GM23248 (cell line): Measurements from ENCODE around the gene PRDM16. TPM values are rescaled to one million over a fixed set of nuclear protein-coding genes. Genes with fewer than 3 reads are reported as not detected.

Source experiments
- DNase-seq: peaks from one replicate; pipeline ENCODE4 v3.0.0-alpha.2; 2015
- H2AFZ ChIP-seq: fragments of 200-600 bp; sonication (generic); 2 replicates; pipeline ENCODE4 v1.6.1; 2016; ENCODE audit warnings: antibody characterized with exemption
- H3F3A ChIP-seq: fragments of 200-600 bp; sonication (generic); 2 replicates; pipeline ENCODE4 v1.6.1; 2016; ENCODE audit warnings: mild to moderate bottlenecking, antibody characterized with exemption, mixed run types; ENCODE audit not compliant: insufficient read depth
- H3K27ac ChIP-seq: fragments of 200-600 bp; sonication (generic); 2 replicates; pipeline ENCODE4 v1.5.1; 2016; ENCODE audit warnings: mild to moderate bottlenecking
- H3K27me3 ChIP-seq: fragments of 200-600 bp; sonication (generic); replicated peaks from 2 replicates; pipeline ENCODE4 v1.6.1; 2016; ENCODE audit warnings: mild to moderate bottlenecking; ENCODE audit not compliant: insufficient read depth
- H3K36me3 ChIP-seq: fragments of 200-600 bp; sonication (generic); 2 replicates; pipeline ENCODE4 v1.6.1; 2016; ENCODE audit warnings: low read depth, mild to moderate bottlenecking
- H3K4me1 ChIP-seq: fragments of 200-600 bp; sonication (generic); 2 replicates; pipeline ENCODE4 v1.6.1; 2016; ENCODE audit warnings: mild to moderate bottlenecking; ENCODE audit not compliant: insufficient read depth
- H3K4me2 ChIP-seq: fragments of 200-600 bp; sonication (generic); one replicate; pipeline ENCODE4 v1.6.1; 2016; ENCODE audit warnings: mild to moderate bottlenecking; ENCODE audit not compliant: unreplicated experiment
- H3K4me3 ChIP-seq: fragments of 200-600 bp; sonication (generic); 2 replicates; pipeline ENCODE4 v1.5.1; 2016; ENCODE audit warnings: mild to moderate bottlenecking
- H3K79me2 ChIP-seq: fragments of 200-600 bp; sonication (generic); 2 replicates; pipeline ENCODE4 v1.6.1; 2016; ENCODE audit warnings: mild to moderate bottlenecking; ENCODE audit not compliant: insufficient read depth
- H3K9ac ChIP-seq: fragments of 200-600 bp; sonication (generic); 2 replicates; pipeline ENCODE4 v1.6.1; 2016; ENCODE audit warnings: mild to moderate bottlenecking
- H3K9me2 ChIP-seq: fragments of 200-600 bp; sonication (generic); 2 replicates; pipeline ENCODE4 v1.6.1; 2016; ENCODE audit warnings: mixed run types, mild to moderate bottlenecking, moderate library complexity; ENCODE audit not compliant: insufficient read depth
- H3K9me3 ChIP-seq: fragments of 200-600 bp; sonication (generic); one replicate; pipeline ENCODE4 v1.6.1; 2017; ENCODE audit warnings: low read depth
- H4K20me1 ChIP-seq: fragments of 200-600 bp; sonication (generic); 2 replicates; pipeline ENCODE4 v1.6.0; 2016; ENCODE audit not compliant: insufficient read depth
- EZH2 ChIP-seq: fragments of 200-600 bp; sonication (generic); IDR thresholded peaks from 2 replicates; pipeline ENCODE4 v1.6.1; 2018; ENCODE audit warnings: antibody characterized with exemption, mild to moderate bottlenecking; ENCODE audit not compliant: insufficient read depth, poor library complexity, severe bottlenecking
- EZH2phosphoT487 ChIP-seq: fragments of 200-600 bp; sonication (generic); IDR thresholded peaks from 2 replicates; pipeline ENCODE4 v1.6.1; 2018; ENCODE audit warnings: antibody characterized with exemption, moderate library complexity, mild to moderate bottlenecking, low read depth; ENCODE audit not compliant: insufficient read depth
- WGBS, 2 experiments: methylation state at CpG; one replicate each; pipeline ENCODE4 v1.1.6; 2015 to 2017; ENCODE audit warnings: low lambda C conversion rate in 2 of 2, low coverage in 1 of 2; ENCODE audit errors: missing lambda C conversion rate in 2 of 2; 5-methylcytosine and 5-hydroxymethylcytosine counted together
- in situ Hi-C: fragments of 300-500 bp; cut with MboI; formaldehyde crosslinking; loops from 2 replicates; pipeline ENCODE4 v1.15.0; 2020
- polyA plus RNA-seq: library from polyadenylated mRNA; unstranded; fragments of >200 nt; fragmentation: Nextera tagmentation; extraction: Ambion mirVana; gene quantifications from 2 replicates; pipeline ENCODE4 v1.2.1, GENCODE V29; 2016
- total RNA-seq: library from RNA; depleted of rRNA; stranded (reverse); fragments of >200 nt; shearing (Covaris generic); gene quantifications from 2 replicates; pipeline ENCODE4 v1.2.3, GENCODE V29; 2014

PRDM16 gene
- total and polyA plus RNA-seq, 2 experiments from 2014 or later, result 0.18 TPM; not detected in 1

DNA sequence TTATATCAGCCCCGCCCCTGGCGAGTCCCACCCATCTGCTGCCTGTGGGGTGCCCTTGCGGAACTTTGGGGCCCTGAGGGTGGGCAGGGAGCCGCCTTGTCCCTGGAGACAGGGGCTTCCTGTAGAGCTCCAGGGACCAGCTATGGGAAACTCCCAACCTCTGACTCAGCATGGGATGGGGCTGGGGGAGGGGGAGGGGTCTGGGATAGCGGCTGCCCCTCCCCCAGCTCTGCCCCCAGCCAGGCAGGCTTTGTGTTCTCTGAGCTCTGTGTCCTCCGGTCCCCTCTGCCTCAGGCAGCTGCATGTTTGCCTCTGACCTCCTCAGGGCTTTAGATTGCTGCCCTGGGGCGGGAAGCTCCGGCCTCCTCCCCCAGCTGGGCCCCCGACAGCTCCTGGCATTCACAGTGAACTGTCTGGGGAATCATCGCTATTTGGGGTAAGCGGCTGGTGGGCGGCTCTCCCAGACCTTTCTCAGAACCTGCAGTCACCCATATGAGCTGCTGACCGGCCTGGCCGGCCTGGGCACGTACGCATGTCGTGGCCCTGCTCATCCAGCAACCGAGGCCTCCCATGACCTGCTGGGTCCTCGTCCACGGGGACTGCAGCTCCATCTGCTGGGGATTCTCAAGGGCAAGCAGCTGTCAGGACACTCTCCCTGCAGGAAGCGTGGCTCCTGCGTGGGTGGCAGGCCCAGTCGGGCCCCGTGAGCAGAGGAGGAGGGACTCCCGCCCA is 402.5 kb downstream of the PRDM16 start:
- DNase-seq, result peak; percentile 51
- no peaks in the 10 kb centered on the region for H3K9me3 ChIP-seq
- no peaks in the 10 kb centered on the region for H3K79me2 ChIP-seq
- 57 to 60% methylated on average over 21 to 24 of the region's 25 CpGs for WGBS, 2 experiments
- no peak overlapping the region for H2AFZ ChIP-seq
- no peaks in the 10 kb centered on the region for H4K20me1 ChIP-seq
- peaks cover 9% of the 10 kb centered on the region for H3K4me1 ChIP-seq
- H3K9me2 ChIP-seq, result no peaks in the 10 kb centered on the region
- no peak overlapping the region for H3K4me2 ChIP-seq
- in situ Hi-C loops, result no loop called here
- H3K4me3 ChIP-seq, result no peak overlapping the region
- no peak overlapping the region for H3K9ac ChIP-seq
- no peaks in the 10 kb centered on the region for H3K27me3 ChIP-seq
- H3K36me3 ChIP-seq, result no peaks in the 10 kb centered on the region
- no peak for TF ChIP-seq EZH2phosphoT487
- no peak for TF ChIP-seq EZH2
- no peak overlapping the region for H3K27ac ChIP-seq
- H3F3A ChIP-seq, result no peaks in the 10 kb centered on the region; the same call in 1 of the 2 replicates

DNA sequence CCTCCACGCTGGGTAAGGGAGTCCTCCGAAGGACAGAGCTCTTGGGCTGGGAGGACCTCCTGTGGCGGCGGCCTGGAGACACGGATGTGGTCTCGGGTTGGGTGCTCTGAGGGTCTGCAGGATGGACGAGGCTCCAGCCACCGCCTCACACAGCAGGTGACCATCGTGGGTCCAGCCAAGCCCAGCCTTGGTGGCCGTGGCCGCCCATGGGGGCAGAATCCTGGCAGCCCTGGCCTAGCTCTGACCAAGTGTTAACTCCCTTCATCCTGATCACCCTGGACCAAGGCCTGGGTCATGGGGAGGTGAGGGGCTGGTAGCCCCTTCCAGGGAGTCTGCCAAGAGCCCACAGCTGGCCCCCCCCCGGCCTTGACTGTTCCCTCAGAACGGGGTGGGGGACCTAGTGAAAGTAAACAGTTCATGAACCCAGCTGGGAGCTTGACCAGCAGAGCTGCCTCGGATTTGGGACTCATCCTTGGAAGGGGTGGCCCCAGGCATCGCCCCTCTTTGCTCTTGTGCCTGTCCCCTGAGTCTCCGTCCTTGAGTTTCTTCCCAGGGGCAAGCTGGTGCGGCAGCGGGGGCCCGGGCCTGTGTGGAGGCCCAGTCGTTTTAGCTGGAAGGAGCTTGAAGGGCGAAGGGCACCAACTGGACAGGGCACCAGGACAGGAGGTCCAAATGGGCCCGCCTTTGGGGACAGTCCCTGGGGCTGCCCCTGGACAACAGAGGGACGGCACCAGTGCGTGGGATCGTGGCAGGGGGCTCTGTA is 403.3 kb downstream of the PRDM16 start:
- in situ Hi-C loops, result no loop called here
- Histone ChIP-seq H3K9ac (no peak overlapping the region), H3K79me2 (no peaks in the 10 kb centered on the region), H3K27ac (no peak overlapping the region), H3K4me1 (peaks cover 9% of the 10 kb centered on the region), H2AFZ (no peak overlapping the region), H3K36me3 (no peaks in the 10 kb centered on the region), H3K27me3 (no peaks in the 10 kb centered on the region), H3K9me3 (no peaks in the 10 kb centered on the region), H3K4me3 (no peak overlapping the region), H3F3A (no peaks in the 10 kb centered on the region; the same call in 1 of the 2 replicates), H3K4me2 (no peak overlapping the region), H3K9me2 (no peaks in the 10 kb centered on the region), H4K20me1 (no peaks in the 10 kb centered on the region)
- 90 to 93% methylated on average over 22 to 25 of the region's 25 CpGs for WGBS, 2 experiments
- TF ChIP-seq EZH2 (no peak), EZH2phosphoT487 (no peak)
- DNase-seq, result no peak

DNA sequence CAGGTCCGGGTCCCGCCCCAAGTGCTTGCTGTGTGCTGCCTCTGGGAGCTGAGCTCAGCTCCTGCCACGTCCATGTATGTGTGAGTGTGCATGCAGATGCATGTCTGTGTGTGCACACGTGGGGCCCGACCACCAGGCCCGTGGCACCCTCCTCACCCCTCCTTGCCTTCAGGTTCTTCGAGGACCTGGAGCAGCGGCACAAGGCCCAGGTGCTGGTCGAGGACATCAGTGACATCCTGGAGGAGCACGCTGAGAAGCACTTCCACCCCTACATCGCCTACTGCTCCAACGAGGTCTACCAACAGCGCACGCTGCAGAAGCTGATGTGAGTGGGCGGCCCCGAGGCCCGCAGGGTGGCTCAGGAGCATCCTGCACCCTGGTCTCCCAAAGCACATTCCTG is 403.9 kb downstream of the PRDM16 start:
- no peaks in the 10 kb centered on the region for H3K9me2 ChIP-seq
- H3K4me3 ChIP-seq, result no peak overlapping the region
- H3F3A ChIP-seq, result no peaks in the 10 kb centered on the region; the same call in 1 of the 2 replicates
- no peaks in the 10 kb centered on the region for H3K27me3 ChIP-seq
- H3K36me3 ChIP-seq, result no peaks in the 10 kb centered on the region
- TF ChIP-seq EZH2 (no peak), EZH2phosphoT487 (no peak)
- H3K27ac ChIP-seq, result no peak overlapping the region
- no peak overlapping the region for H3K4me2 ChIP-seq
- H3K9ac ChIP-seq, result no peak overlapping the region
- no peaks in the 10 kb centered on the region for H3K79me2 ChIP-seq
- peaks cover 9% of the 10 kb centered on the region for H3K4me1 ChIP-seq
- in situ Hi-C loops, result no loop called here
- H3K9me3 ChIP-seq, result no peaks in the 10 kb centered on the region
- no peak overlapping the region for H2AFZ ChIP-seq
- no peak for DNase-seq
- whole genome bisulfite sequencing, 2 experiments, result 81 to 85% methylated on average over 17 of the region's 17 CpGs
- no peaks in the 10 kb centered on the region for H4K20me1 ChIP-seq

DNA sequence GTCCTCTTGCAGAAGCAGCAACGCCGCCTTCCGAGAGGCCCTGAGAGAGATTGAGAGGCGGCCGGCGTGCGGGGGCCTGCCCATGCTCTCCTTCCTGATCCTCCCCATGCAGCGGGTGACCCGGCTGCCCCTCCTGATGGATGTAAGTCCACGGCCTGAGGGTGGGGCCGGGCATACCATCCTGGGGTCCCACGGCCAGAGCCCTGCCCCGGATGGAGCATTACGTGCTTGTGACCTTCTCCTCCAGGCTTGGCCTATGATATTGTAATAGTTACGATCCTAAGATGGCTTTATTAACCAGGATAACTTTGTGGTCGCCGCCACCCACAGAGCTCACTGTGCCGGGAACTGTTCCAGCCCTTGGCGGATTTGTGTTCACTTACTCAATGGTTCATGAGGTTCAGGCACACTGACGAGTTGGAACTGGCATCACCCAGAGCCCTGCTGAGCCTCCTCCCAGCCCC is 404.4 kb downstream of the PRDM16 start:
- Histone ChIP-seq H3F3A (no peaks in the 10 kb centered on the region; the same call in 1 of the 2 replicates), H3K9me3 (no peaks in the 10 kb centered on the region), H3K9me2 (no peaks in the 10 kb centered on the region), H3K27ac (no peak overlapping the region), H3K27me3 (no peaks in the 10 kb centered on the region), H2AFZ (no peak overlapping the region), H3K4me3 (no peak overlapping the region), H3K36me3 (no peaks in the 10 kb centered on the region), H3K4me2 (no peak overlapping the region), H3K4me1 (peaks cover 9% of the 10 kb centered on the region), H3K79me2 (no peaks in the 10 kb centered on the region), H4K20me1 (no peaks in the 10 kb centered on the region), H3K9ac (no peak overlapping the region)
- TF ChIP-seq EZH2, result no peak
- no peak for TF ChIP-seq EZH2phosphoT487
- WGBS, 2 experiments, result 1 to 6% methylated on average over 20 of the region's 20 CpGs
- in situ Hi-C loops, result no loop called here
- DNase-seq, result peak; percentile 91
